Measurements from ENCODE around the gene FYN.
"Not testable (repeated sequence)": the region's sequence is repeated elsewhere in the genome, so short reads cannot be mapped to it uniquely, and the experiment has no call there.

The FYN gene

DNA sequence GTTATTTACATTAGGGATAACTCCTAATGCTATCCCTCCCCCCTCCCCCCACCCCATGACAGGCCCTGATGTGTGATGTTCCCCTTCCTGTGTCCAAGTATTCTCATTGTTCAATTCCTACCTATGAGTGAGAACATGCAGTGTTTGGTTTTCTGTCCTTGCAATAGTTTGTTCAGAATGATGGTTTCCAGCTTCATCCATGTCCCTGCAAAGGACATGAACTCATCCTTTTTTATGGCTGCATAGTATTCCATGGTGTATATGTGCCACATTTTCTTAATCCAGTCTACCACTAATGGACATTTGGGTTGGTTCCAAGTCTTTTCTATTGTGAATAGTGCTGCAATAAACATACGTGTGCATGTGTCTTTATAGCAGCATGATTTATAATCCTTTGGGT, 238.3 kb downstream of the FYN start:
- FAIRE-seq; DNase-seq (ENCODE audit: low spot score): not testable (repeated sequence)

DNA sequence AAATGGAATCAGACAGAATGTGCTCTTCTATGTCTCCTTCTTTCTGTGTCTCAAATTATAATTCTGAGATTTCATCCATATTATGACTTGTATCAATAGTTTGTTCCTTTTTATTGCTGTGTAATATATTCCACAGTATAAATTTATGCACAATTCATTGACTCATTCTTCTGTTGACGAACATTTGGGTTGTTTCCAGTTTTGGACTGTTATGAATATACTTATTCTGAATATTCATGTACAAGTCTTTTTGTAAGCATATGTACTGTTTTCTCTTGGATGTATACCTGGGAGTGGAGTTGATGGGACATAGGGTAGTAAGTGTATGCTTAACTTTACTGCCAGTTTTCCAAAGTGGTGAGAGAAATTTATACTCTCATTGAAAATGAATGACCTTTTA, 239.4 kb downstream of the FYN start:
- FAIRE-seq (no peak), DNase-seq (ENCODE audit: low spot score) (no peak)

DNA sequence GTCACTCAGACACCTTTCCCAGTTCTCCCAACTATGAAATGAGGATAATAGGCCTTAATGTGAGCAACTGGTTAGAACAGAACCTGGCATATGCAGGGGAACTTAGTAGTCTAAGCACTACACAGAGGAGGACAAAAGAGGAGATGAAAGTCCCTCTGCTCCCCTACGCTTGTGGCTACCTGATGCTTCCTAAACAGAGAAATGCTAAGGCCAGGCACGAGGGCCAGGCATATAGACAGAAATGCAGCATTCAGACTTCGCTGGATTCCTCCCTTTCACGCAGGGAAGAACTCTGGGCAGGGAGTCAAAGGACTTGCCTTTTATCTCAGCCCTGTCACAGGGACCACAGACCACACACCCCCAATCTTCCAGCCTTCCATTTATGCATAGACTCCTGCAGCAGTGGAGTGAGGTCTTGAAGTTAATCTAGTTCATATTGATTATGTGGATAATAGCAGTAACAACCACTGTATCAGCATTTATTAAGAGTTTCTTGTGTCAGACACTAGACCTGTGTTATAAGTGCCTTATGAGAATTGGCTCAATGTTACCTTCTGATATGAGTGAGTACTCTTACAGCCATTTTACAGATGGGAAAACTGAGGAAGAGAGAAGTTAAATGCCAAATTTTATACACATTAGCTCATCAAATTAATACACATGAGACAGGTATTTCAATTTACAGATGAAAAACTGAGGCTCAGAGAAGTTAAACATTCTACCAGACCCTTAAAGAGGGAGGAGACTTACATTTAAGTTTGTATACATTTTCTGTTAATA, 240.6 kb downstream of the FYN start:
- FAIRE-seq (no peak), DNase-seq (ENCODE audit: low spot score) (no peak)

DNA sequence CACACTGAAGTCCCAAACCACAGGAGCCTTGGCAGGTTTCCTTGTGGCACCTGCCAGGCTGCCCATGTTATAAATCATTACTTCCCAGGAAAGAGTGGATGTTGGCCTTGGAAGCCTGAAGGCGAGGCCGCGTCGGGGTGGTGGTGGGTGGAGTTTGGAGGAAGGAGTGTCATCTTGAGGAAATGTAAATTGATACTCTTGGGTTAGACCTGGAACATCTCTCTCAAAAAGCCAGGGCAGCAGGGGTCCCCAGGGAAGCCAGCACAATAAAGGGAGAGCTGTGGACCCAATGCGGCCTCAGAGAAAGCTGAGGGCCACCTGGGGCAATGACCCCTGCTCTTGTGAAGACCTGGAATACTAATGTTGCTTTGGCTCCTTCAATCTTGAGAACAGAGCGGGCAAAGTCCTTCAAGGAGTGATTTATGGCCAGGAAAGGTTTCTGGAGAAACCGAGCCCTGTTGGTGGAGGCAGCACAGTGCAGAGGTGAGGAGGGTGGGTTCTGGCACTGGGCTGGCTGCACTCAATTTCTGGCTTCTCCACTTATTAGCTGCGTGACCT, 241.3 kb downstream of the FYN start:
- DNase-seq (ENCODE audit: low spot score) (no peak), FAIRE-seq (no peak)

DNA sequence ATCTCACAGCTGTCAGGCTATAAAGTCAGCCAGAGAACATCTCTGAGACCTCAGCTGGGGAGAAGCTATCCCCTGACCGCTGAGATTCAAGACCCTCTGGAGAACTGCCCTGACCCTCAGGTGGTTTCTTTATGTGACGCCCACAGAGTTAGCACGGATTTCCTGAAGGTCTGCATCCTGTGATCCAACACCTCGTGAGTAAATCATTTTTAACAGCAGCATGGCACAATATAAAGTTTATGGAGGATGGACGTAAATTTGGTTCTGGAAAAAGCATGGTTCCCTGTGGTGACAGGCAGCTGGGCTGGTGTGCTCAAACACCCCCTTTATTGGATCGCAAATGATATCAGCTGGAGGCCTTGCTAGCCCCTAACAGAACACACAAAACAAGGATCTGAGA, 242.2 kb downstream of the FYN start:
- no peak for FAIRE-seq

DNA sequence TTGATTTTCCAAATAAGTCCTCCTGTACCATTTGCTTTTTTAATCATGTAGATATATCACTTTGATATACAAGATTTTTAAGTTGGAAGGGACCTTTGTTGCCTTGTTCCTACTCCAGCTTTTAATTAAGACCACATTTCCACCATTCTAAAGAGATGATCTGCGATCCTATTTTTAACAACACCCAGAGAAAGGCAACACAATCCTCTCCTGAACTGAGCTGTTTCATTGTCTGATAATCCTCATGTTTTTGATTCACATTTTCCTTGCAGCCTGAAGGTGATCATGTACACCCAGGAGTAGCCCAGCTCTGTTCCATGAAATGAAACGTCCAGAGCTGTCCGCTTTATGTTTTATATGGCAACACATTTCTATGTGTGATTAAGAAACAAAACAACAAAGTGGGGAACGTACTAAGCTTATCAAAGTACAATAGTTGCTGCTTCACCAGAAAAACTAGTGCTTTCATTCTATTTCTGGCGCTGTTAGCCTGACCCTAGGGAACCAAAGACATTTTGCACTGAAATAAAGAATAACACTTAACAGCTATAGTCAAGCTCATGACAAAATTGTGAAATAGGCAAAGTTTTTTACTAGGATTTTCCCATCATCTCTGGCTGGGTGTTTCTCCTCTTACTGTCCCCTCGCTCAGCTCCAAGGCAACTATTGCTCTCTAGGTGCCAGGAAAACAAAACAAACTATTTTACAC, 245.0 kb downstream of the FYN start:
- FAIRE-seq (no peak), DNase-seq (ENCODE audit: low spot score) (no peak)

More for the DNA sequence above, 242.2 kb downstream of the FYN start:
- DNase-seq (ENCODE audit: low spot score): no peak

DNA sequence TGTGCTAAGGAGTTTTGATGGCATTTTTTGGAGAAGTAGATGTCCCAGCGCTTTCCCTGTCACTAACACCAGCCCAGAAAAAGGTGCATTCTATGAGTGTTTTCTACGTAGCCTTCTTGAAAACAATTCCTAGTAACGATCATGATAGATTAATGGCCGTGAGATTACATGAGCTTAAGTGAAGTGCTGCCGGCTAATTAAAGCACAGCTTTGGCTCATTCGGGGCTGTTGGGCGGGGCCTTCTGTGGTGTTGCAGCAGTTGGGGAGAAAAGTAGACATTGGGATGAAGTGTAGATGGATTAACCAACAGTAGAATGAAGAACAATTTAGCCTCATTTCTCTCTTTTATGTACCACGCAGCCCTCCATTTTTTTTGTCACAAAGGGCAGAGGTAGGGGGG, 246.8 kb downstream of the FYN start:
- DNase-seq (ENCODE audit: low spot score) (no peak), FAIRE-seq (no peak)

DNA sequence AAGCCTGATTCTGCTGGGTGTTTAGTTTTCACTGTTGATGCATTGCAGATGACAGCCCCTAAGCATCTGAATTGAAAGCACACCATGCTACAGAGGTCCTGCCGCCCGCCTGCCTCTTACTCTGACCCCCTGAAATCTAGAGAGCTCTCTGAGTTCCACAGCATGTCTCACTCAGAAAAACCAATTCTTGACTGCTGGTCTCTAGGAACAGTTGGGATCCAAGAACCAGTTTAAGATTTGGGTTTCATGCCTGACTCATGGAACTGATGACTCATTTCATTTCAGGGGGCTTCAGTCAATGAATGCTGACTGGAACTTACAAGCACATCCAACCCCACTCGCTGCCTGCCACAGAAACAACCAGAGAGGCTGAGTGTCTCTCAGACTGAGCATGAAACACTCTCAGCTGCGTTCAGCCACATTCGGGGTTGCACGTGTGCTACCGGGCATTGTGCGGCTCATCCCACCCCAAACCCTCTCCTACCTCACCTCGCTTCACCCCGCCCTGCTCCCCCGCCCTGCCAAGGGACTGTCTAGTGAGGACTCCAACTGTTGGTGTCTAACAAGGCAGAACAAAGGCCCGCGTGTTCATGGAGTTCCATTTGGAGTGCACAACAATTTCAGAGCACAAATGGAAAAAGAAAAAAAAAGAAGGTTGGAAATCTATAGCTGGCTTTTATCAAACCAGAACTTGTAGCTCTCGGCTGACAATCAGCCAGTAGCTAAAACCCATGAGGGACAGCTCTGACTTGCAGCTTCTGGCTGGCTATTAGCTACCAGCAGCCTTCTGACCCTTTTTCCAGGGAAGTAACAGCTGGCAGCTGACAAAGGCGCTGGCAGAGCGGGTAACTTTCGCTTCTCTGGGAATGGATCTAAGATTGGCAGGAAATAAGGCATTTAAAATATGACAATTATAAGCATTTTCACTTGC, 247.5 kb downstream of the FYN start:
- FAIRE-seq: no peak

DNA sequence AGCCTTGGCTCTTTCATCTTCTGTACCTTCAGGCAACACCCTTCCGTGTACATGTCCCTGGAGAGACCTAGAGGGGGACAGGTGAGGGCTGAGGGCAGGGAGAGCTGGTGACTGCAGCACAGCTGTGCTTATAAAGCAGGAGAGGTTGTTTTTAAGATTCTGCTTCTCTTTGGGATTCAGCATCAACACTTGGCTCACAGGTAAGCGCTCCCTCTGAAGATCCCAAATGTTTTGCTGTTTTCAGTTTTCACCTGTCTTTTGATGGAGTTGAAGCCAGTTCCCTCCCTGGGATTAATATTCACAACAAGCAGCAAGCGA, 248.2 kb downstream of the FYN start:
- no peak for DNase-seq (ENCODE audit: low spot score)
- FAIRE-seq: no peak

More for the DNA sequence above, 247.5 kb downstream of the FYN start:
- no peak for DNase-seq (ENCODE audit: low spot score)

DNA sequence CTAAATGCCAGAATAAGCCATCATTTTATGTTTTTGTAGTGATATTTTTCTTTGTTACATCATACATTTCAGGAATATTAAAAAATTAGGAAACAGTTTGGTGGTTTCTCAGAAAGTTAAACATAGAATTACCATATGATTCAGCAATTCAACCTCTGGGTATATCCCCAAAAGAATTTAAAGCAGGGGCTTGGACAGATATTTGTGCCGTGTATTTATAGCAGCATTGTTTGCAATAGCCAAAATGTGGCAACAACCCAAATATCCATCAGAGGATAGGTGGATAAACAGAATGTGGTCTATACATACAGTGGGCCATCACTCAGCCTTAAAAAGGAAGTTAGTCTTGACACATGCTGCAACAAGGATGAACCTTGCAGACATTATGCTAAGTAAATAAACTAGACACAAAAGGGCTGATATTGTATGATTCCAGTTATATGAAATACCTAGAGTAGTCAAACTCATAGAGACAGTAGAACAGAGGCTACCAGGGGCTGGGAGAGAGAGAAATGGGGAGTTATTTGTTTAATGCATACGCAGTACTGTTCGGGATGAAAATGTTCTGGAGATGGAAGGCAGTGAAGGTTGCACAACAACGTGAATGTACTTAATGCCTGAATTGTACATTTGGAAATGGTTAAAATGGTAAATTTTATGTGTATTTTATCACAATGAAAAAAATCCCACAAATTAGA, 248.7 kb downstream of the FYN start:
- DNase-seq (ENCODE audit: low spot score) (no peak), FAIRE-seq (no peak)

DNA sequence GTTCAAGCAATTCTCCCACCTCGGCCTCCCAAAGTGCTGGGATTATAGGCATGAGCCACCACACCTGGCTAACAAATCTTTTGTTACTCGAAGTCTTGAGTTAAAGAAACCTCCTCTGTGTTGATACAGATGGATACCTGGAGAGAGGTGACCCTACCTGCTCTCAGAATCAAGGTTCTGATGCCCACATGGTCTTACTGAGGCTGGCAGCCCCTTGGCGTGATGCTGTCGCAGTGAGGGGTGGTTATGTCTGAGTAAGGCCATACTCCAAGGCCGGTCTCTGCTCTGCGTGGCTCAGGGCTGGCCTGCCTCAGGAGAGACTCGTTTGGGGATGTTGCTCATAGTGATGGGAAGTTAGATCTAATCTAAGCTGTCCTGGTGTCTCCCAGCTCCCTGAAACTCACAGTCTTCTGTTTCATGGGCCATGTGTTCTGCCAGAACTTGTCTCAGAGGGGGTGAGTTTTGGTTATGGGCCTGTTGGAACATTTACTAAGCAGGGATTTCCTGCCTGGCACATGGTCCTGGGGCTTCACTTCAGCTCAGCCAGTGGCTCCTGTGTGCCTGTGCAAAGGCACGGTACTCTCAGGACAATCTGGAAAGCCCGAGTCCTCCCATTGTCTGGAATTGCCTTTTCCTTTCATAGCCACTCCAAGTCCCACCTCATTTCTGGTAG, 250.1 kb downstream of the FYN start:
- no peak for DNase-seq (ENCODE audit: low spot score)
- FAIRE-seq: no peak

DNA sequence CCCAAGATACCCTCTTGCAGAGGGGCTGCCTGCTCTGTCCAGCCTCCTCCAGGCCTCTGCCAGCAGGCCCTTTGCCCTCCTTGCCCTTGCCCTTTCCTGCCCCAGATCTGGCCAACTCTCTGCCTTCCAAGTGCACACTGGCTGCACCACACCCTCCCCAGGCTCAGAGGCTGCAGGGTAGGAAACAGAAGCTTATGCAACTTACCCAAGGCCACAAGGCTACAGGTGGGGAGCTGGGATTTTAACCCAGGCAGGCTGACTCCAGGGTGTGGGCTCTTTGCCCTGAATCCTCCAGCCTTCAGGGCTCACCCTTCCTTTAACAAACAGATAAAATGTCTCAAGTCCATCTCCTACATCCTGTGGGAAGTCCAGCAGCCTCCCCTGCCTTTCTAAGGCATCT, 253.1 kb downstream of the FYN start:
- no peak for DNase-seq (ENCODE audit: low spot score)

DNA sequence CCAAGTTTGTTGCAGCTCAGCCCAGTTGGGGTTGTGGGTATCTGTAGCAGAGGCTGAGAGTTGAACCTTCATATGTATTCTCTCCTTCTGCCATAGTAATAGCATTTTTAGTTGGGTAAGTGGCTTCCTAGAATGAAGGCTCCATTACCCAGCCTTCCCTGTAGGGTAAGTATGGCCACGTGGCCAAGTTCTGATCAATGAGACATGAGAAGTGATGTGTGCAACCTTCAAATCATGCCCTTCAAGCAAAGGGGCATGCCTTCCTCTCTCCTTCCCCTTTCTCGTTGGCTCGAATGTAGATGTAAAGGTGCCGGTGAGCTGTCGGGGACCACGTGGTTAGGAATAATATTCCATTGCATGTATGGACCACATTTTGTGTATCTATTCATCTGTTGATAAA, 254.8 kb downstream of the FYN start:
- DNase-seq (ENCODE audit: low spot score) (no peak), FAIRE-seq (no peak)

More for the DNA sequence above, 253.1 kb downstream of the FYN start:
- FAIRE-seq: no peak

DNA sequence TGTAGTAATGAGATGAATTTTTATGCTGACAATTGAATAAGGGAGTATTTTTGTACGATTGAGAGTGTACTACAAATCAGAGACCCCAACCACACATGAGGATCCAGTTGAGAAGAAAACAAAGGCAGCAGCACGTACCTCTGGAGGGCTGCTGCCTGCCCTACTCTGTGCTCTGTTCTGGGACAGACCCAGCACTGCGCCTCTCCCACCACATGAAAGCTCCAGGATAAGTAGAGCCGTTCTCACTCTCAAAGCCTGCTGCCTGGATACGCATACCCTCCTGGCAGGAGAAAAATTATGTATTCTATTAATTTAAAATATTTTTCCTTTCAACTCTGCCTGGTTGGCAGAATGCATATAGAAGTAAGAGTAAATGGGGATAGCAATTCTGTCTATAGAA, 256.1 kb downstream of the FYN start:
- FAIRE-seq: no peak
- no peak for DNase-seq (ENCODE audit: low spot score)

DNA sequence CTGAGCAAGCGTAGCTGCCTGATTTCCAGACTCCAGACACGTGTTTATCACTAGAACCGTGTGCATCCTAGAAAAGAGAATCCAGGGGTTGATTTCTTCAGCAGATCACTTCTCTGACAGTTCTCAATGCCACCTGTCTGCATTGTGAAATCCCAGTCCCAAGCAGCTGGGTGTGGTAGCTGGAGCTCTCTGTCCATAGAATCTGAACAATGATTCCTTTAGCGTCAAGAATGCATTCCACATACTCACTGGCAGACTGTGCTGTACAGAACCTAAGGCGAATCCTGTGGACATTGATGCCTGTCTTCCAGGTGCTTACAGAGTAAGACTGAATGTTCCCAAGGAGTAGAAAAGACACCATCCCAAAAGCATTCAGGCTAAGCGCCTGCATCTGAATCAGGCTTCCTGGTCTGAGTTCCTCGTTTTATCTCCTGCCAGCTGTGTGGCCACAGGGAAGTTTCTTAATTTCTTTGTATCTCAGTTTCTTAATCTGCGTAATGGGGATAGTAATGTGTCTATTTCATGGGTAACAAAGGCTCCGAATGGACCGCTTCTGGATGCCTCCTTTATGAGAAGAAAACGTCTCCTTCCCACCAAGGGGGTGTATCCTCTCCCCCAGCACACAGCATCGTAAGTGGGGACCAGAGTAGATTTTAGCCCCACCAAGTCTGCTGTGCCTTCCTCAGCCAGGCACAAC, 257.2 kb downstream of the FYN start:
- DNase-seq (ENCODE audit: low spot score): no peak
- FAIRE-seq: no peak

DNA sequence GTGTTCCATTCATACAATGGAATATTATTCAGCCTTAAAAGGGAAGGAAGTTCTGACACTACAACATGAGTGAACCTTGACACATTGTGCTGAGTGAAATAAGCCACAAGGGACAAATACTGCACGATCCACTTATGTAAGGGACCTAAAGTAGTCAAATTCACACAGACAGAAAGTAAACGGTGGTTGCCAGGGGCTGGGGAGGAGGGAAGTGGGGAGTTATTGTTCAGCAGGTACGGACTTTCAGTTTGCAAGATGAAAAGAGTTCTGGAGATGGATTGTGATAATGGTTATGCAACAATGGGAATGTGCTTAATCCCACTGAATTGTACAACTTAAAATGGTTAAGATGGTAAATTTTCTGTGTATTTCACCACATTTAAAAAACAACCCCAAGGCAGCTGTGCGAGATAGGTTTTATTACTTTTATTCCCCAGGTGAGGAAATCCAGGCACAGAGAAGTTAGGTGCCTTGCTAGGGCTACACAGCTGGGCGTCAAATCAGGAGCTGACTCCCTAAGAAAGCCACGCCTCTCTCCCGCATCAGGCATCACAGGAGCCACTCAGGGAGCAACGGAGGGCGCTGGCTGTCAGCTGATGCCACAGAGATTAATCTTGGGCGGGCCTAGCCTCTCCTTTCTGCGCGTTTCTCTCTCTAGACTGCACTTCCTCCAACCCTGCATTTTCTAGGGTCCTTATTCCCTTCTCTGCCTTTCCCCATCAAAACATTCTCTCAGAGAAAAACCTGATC, 258.2 kb downstream of the FYN start:
- DNase-seq (ENCODE audit: low spot score): no peak

DNA sequence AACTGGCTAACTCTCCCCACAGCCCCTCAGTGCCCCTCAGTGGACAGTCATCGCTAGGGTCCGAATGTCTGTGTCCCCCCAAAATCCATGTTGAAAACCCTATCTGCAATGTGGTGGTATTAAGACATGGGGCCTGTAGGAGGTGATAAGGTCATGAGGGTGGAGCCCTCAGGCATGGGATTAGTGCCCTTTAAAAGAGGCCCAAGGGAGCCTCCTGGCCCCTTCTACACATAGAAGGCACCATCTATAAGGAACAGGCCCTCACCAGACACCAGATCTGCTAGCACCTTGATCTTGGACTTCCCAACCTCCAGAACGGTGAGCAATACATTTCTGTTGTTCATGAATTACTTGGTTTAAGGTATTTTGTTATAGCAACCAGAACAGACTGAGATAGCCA, 260.9 kb downstream of the FYN start:
- FAIRE-seq: no peak
- no peak for DNase-seq (ENCODE audit: low spot score)

More for the DNA sequence above, 258.2 kb downstream of the FYN start:
- FAIRE-seq: no peak

DNA sequence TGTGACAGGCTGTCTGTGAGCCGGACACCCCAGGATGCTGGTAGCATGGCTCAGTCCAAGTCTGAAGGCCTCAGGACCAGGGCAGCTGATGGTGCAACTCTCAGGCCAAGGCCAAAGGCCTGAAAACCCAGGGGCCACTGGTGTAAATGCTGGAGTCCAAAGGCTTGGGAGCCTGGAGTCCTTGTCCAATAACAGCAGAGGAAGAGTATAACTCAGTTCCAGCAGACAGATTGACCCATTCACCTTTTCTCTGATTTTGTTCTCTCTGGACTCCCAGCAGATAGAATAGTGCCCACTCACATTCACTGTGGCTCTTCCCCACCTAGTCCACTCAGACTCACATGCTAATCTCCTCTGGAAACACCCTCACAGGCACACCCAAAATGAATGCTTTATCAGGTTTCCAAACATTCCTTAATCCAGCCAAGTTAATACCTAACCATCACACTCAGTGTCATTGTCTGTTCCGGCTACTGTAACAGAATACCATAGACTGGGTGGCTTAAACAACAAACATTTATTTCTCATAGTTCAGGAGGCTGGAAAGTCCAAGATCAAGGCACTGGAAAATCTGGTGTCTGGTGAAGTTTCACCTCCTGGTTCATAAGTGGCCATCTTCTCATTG, 262.6 kb downstream of the FYN start:
- DNase-seq (ENCODE audit: low spot score) (no peak), FAIRE-seq (no peak)

Data from urothelium cell line (cell line).